AG04449 (cell line): ENCODE data around the gene SIRT6.

Experiments
- CTCF ChIA-PET: fragments of 350-600 bp; formaldehyde crosslinking; extraction: SDS; loops from one replicate; lab custom pipeline; 2021; ENCODE audit warnings: antibody characterized with exemption; lab: Yijun Ruan, JAX
- POLR2A ChIA-PET: fragments of 400-600, 350-600 bp; formaldehyde crosslinking; extraction: SDS; loops from one replicate; lab custom pipeline; 2020; ENCODE audit warnings: antibody characterized with exemption, inconsistent platforms; lab: Yijun Ruan, JAX
- DNase-seq: peaks from one replicate; pipeline ENCODE4 v3.0.0-alpha.2; 2010; ENCODE audit warnings: low read depth, low spot score
- H3K4me3 ChIP-seq: 2 replicates; pipeline ENCODE4 v1.5.1; 2011; ENCODE audit warnings: low read depth, mild to moderate bottlenecking, control low read depth, low read length
- TF ChIP-seq, protein P1 (sequence below): IDR thresholded peaks from one replicate; pipeline ENCODE4 v1.5.1; 2011; ENCODE audit warnings: mild to moderate bottlenecking, moderate library complexity, low read length, control low read depth, inconsistent platforms; ENCODE audit not compliant: insufficient read depth; ENCODE audit errors: missing control alignments

SIRT6 gene

DNA sequence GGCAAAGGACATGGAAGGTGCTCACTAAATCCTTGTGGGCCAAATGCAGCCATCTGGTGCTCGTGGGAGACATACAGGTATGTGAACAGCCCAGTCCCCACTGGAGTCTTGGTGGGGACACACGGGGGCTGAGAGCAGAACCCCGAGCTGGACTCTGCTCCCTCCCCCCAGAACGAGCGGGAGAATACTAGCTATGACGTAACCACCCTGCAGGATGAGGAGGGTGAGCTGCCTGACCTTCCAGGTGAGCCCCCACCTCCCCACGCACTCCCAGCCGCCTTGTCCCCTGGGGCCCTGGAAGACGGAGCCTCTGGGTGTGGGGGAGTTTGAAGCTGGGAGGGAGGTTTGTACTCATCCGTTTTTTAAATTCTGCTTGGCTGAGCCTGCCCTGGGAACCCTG is 33.4 kb upstream of the SIRT6 start:
- H3K4me3 ChIP-seq, result no peak overlapping the region
- TF ChIP-seq, protein P1, sequence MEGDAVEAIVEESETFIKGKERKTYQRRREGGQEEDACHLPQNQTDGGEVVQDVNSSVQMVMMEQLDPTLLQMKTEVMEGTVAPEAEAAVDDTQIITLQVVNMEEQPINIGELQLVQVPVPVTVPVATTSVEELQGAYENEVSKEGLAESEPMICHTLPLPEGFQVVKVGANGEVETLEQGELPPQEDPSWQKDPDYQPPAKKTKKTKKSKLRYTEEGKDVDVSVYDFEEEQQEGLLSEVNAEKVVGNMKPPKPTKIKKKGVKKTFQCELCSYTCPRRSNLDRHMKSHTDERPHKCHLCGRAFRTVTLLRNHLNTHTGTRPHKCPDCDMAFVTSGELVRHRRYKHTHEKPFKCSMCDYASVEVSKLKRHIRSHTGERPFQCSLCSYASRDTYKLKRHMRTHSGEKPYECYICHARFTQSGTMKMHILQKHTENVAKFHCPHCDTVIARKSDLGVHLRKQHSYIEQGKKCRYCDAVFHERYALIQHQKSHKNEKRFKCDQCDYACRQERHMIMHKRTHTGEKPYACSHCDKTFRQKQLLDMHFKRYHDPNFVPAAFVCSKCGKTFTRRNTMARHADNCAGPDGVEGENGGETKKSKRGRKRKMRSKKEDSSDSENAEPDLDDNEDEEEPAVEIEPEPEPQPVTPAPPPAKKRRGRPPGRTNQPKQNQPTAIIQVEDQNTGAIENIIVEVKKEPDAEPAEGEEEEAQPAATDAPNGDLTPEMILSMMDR, result no peak
- no peak for DNase-seq
- ChIA-PET POLR2A (no interaction called here), CTCF (interaction anchor here (0.7 to 4.6 kb wide), 3 partner anchors 8 to 16 kb away, joined by 3 to 25 read pairs (median 3); no protein-coding TSS in a partner anchor)

DNA sequence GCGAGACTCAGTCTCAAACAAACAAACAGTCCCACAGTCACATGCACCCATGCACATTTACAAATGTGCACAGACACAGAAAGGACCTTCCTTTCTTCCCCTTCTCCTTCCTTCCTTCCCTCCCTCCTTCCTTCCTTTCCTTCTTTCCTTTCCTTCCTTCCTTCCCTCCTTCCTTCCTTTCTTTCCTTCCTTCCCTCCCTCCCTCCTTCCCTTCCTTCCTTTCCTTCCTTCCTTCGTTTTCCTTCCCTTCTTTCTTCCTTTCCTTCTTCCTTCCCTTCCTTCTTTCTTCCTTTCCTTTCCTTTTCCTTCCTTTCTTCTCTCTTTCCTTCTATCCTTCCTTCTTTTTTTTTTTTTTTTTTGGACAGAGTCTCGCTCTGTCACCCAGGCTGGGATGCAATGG is 30.8 kb upstream of the SIRT6 start:
- DNase-seq, result no peak
- no peak overlapping the region for H3K4me3 ChIP-seq
- CTCF ChIA-PET, result interaction anchor here (1.0 kb wide), 1 partner anchor 11 kb away, joined by 4 read pairs; no protein-coding TSS in a partner anchor
- TF ChIP-seq, protein P1, result no peak
- POLR2A ChIA-PET, result interaction anchor here (0.7 kb wide), 1 partner anchor 7 kb away, joined by 4 read pairs; no protein-coding TSS in a partner anchor

DNA sequence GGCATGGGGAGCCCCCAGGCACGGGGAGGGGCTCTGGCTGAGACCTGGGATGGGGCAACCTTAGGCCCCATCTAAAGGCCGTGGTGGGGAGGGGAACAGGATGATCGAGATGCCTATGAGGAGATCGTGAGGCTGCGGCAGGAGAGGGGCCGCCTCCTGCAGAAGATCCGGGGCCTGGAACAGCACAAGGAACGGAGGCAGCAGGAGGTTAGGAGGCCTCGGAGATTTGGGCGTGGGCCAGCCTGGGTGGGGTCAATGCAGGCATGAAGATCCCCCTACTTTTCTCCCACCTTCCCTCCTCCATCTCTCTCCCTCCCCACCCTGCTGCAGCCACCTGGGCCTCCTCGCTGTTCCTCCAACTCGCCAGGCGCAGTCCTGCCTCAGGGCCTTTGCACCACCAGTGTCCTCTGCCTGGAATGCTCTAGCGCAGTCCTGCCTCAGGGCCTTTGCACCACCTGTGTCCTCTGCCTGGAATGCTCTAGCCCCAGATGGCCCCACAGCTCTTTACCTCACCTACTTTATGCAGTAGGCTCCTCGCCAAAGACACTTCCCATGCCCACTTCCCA is 27.9 kb upstream of the SIRT6 start:
- TF ChIP-seq, protein P1, result no peak
- H3K4me3 ChIP-seq, result no peak overlapping the region
- ChIA-PET POLR2A (no interaction called here), CTCF (interaction anchor here (0.7 to 3.6 kb wide), 2 partner anchors 21 to 192 kb away, joined by 3 to 24 read pairs; partner anchors contain the start of genes CHAF1A and EBI3)
- DNase-seq, result no peak

DNA sequence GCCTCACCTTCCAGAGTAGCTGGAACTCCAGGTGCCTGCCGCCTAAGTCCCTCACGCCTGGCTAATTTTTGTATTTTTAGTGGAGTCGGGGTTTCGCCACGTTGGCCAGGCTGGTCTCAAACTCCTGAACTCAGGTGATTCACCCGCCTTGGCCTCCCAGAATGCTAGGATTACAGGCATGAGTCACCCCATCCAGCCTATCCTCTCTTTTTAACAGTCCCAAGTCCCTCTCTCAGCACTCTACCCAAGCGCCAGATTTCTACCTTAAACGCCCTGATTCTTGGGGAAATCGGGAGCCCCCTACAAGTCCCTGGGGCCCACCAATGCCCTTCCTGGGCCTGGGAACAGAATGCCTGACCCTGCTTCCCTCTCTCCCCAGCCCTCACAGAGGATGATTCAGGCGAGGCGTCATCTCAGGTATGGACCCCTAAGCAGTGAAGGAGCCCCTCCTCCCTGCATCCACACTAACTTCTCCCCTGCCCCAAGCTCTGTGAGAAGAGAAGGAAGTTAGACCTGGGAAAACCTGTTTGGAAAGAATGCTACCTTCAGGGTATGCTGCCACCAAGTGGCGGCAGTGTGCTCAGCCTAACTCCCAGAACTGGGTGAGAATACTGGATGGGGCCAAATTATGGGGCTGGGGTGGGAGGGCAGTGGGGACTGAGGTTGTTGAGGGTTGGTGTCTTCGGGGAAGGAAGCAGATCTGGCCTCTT is 26.2 kb upstream of the SIRT6 start:
- TF ChIP-seq, protein P1, result peak; percentile 64
- DNase-seq, result no peak
- POLR2A ChIA-PET, result no interaction called here

DNA sequence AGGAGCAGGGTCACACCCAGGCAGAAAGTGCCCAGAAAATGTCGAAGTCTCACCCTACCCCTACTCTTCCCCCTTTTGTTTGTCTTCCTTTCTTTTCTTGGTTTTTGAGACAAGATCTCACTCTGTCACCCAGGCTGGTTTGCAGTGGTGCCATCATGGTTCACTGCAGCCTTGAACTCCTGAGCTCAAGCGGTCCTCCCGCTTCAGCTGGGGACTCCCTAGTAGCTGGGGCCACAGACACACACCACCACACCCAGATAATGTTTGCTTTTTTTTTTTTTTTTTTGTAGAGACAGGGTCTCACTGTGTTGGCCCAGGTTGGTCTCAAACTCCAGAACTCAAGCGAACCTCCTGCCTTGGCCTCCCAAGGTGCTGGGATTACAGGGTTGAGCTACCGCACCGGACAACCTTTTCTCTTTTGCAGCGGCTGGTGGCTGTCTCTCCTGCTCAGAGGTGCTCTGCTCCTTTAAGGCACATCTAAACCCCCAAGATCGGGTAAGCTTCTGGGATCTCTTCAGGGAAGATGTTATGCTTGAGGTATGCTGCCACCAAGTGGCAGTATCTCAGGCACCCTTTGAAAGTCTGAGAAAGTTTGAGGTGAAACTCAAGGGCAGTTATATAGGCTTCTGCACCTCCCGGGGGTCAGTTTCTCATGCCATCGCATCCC is 24.6 kb upstream of the SIRT6 start:
- CTCF ChIA-PET, result interaction anchor here (0.7 to 3.6 kb wide), 21 partner anchors 10 to 902 kb away, joined by 3 to 25 read pairs (median 4); partner anchors contain the start of genes EBI3, EEF2 and PIAS4
- H3K4me3 ChIP-seq, result no peak overlapping the region
- POLR2A ChIA-PET, result no interaction called here
- TF ChIP-seq, protein P1, result no peak
- DNase-seq, result no peak

More for the DNA sequence above, 26.2 kb upstream of the SIRT6 start:
- CTCF ChIA-PET, result interaction anchor here (0.8 to 3.6 kb wide), 15 partner anchors 8 to 223 kb away, joined by 3 to 25 read pairs (median 4); partner anchors contain the start of genes EBI3 and EEF2
- no peak overlapping the region for H3K4me3 ChIP-seq
